Naive thymus-derived CD8-positive, alpha-beta T cell (primary cell): ENCODE data around the gene SPRR1A. TPM values are rescaled to one million over a fixed set of nuclear protein-coding genes. Genes with fewer than 3 reads are reported as not detected.

Experiments
- ATAC-seq, 2 donors: fragments of 150-1000 bp; cut with Tn5 transposase in 1 of 2; sonication (Bioruptor Pico), chemical (Tn5 transposase) in 1 of 2; 1 replicate in 1 of 2; 2 replicates in 1 of 2; pipeline ENCODE4 v1.10.0; 2021; ENCODE audit warnings: mild to moderate bottlenecking in 2 of 2, moderate library complexity in 2 of 2
- POLR2A ChIA-PET: fragments of 350-600 bp; sonication (Branson Sonifier 250); formaldehyde crosslinking; loops from one replicate; lab custom pipeline; 2021; ENCODE audit warnings: antibody characterized with exemption; lab: Charles Lee
- DNase-seq, 10 donors: peaks; one replicate each; pipeline versions ENCODE4 v3.0.0 to v3.0.0-alpha.2; 2020 to 2022
- H3K27ac Mint-ChIP-seq, 10 donors: one replicate each; pipeline ENCODE4 v1.8.0; 2020 to 2022; ENCODE audit warnings: mild to moderate bottlenecking in 10 of 10, mixed read lengths in 10 of 10, moderate library complexity in 4 of 10, inconsistent platforms in 1 of 10
- H3K27me3 Mint-ChIP-seq, 5 donors: one replicate each; pipeline ENCODE4 v1.8.0; 2021 to 2022; ENCODE audit warnings: mixed read lengths in 5 of 5
- H3K36me3 Mint-ChIP-seq, 3 donors: one replicate each; pipeline ENCODE4 v1.8.0; 2020 to 2022; ENCODE audit warnings: mixed read lengths in 3 of 3, mild to moderate bottlenecking in 2 of 3, inconsistent platforms in 1 of 3
- H3K4me1 Mint-ChIP-seq, 4 donors: one replicate each; pipeline ENCODE4 v1.8.0; 2021 to 2022; ENCODE audit warnings: mixed read lengths in 4 of 4
- H3K4me3 Mint-ChIP-seq, 10 donors: one replicate each; pipeline ENCODE4 v1.8.0; 2020 to 2022; ENCODE audit warnings: mild to moderate bottlenecking in 10 of 10, mixed read lengths in 10 of 10, moderate library complexity in 6 of 10, inconsistent platforms in 1 of 10
- H3K9me3 Mint-ChIP-seq, 9 donors: one replicate each; pipeline ENCODE4 v1.8.0; 2020 to 2022; ENCODE audit warnings: mixed read lengths in 9 of 9, mild to moderate bottlenecking in 3 of 9, inconsistent platforms in 1 of 9, moderate library complexity in 1 of 9
- polyA plus RNA-seq, 3 donors: library from polyadenylated mRNA; unstranded; fragments of 300-500 nt; fragmentation: Illumina TruSeq; gene quantifications; one replicate each; pipeline ENCODE4 v1.2.3, GENCODE V29; 2021
- total RNA-seq, 8 experiments: library from RNA in 2 of 8; stranded (reverse) in 2 of 8; gene quantifications; one replicate each; pipeline ENCODE4 v1.2.3 and lab custom pipeline; 2021 to 2026

SPRR1A gene
- total and polyA plus RNA-seq, 5 experiments from 2014 or later: not detected

GRCh38 chr1:152981146-152981871, 2.6 kb upstream of the SPRR1A start:
- Mint-ChIP-seq H3K27me3 (peaks cover 40 to 56% (median 48%) of the 10 kb centered on the region in 5 donors), H3K36me3 (peaks cover 0 to 3% (median 0%) of the 10 kb centered on the region in 3 donors), H3K4me3 (no peak overlapping the region), H3K9me3 (peaks cover 0 to 6% (median 0%) of the 10 kb centered on the region in 9 donors), H3K4me1 (no peaks in the 10 kb centered on the region), H3K27ac (no peak overlapping the region)
- POLR2A ChIA-PET: no interaction called here
- no peak for DNase-seq
- ATAC-seq: no peak

GRCh38 chr1:152982076-152982475, 1.8 kb upstream of the SPRR1A start:
- POLR2A ChIA-PET: no interaction called here
- Mint-ChIP-seq H3K9me3 (peaks cover 0 to 7% (median 0%) of the 10 kb centered on the region in 9 donors), H3K4me1 (no peaks in the 10 kb centered on the region), H3K27ac (no peak overlapping the region), H3K36me3 (peaks cover 0 to 5% (median 0%) of the 10 kb centered on the region in 3 donors), H3K27me3 (peaks cover 41 to 61% (median 51%) of the 10 kb centered on the region in 5 donors), H3K4me3 (no peak overlapping the region)
- no peak for ATAC-seq
- DNase-seq: no peak

GRCh38 chr1:152983234-152983633, 647 bp upstream of the SPRR1A start:
- peaks cover 0 to 8% (median 0%) of the 10 kb centered on the region in 9 donors for H3K9me3 Mint-ChIP-seq
- H3K4me1 Mint-ChIP-seq: no peaks in the 10 kb centered on the region
- DNase-seq (no peak), ATAC-seq (no peak)
- no peak overlapping the region for H3K27ac Mint-ChIP-seq
- POLR2A ChIA-PET: no interaction called here
- H3K27me3 Mint-ChIP-seq: peaks cover 43 to 61% (median 51%) of the 10 kb centered on the region in 5 donors
- H3K4me3 Mint-ChIP-seq: no peak overlapping the region
- H3K36me3 Mint-ChIP-seq: peaks cover 0 to 5% (median 0%) of the 10 kb centered on the region in 3 donors

- Mint-ChIP-seq H3K27me3 (peaks cover 29 to 43% (median 38%) of the 10 kb centered on the region in 5 donors), H3K4me3 (no peak overlapping the region), H3K4me1 (no peaks in the 10 kb centered on the region), H3K27ac (no peak overlapping the region), H3K36me3 (peaks cover 0 to 5% (median 0%) of the 10 kb centered on the region in 3 donors), H3K9me3 (peaks cover 0 to 8% (median 0%) of the 10 kb centered on the region in 9 donors)
- no peak for ATAC-seq
- POLR2A ChIA-PET: no interaction called here
- no peak for DNase-seq
These were observed 2.7 kb downstream of the SPRR1A start for GRCh38 chr1:152986578-152986977.

- no peak overlapping the region for H3K4me3 Mint-ChIP-seq
- POLR2A ChIA-PET: no interaction called here
- peaks cover 10 to 26% (median 18%) of the 10 kb centered on the region in 5 donors for H3K27me3 Mint-ChIP-seq
- DNase-seq (no peak), ATAC-seq (no peak)
- no peaks in the 10 kb centered on the region for H3K4me1 Mint-ChIP-seq
- H3K27ac Mint-ChIP-seq: no peak overlapping the region
- peaks cover 0 to 13% (median 7%) of the 10 kb centered on the region in 9 donors for H3K9me3 Mint-ChIP-seq
- peaks cover 0 to 6% (median 0%) of the 10 kb centered on the region in 3 donors for H3K36me3 Mint-ChIP-seq
These were observed 9.3 kb downstream of the SPRR1A start for GRCh38 chr1:152993186-152993585.

- ATAC-seq: no peak
- H3K36me3 Mint-ChIP-seq: peaks cover 0 to 6% (median 0%) of the 10 kb centered on the region in 3 donors
- peaks cover 15 to 43% (median 26%) of the 10 kb centered on the region in 5 donors for H3K27me3 Mint-ChIP-seq
- no peak overlapping the region for H3K4me3 Mint-ChIP-seq
- peaks cover 0 to 4% (median 0%) of the 10 kb centered on the region in 4 donors for H3K4me1 Mint-ChIP-seq
- peaks cover 0 to 13% (median 7%) of the 10 kb centered on the region in 9 donors for H3K9me3 Mint-ChIP-seq
- DNase-seq: no peak
- H3K27ac Mint-ChIP-seq: no peak overlapping the region
- POLR2A ChIA-PET: no interaction called here
These were observed 12.0 kb downstream of the SPRR1A start for GRCh38 chr1:152995842-152996241.

DNA sequence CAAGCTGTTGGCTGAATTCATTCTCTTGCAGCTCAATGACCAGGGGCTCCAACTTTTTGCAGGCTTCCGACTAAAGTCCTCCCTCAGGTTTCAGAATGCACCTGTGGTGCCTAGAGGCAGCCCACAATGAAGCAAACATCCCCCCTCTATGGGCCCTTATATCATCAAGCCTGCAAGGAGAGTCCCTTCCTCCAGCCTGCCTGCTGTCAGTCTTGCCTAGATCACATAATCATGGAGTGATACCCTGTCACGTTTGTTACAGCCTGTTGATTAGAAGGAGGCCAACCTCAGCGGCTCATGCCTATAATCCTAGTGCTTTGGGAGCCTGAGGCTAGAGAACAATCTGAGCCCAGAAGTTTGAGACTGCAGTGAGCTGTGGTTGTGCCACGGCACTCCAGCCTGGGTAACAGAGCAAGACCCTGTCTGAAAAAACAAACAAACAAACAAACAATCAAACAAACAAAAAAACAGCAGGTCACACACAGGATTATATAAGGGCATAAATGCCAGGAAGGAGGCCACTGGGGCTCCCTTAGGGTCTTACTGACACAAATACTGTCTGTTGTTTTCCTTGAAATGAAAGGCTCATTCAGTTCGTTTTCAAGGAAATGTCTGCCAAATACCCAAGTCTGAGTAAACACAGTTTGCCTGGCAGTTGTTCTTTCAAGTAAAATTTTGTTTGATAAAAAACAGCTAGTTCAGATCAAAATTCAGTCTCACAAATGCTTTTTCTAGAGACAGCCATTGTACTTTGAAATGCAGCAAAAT, 12.9 kb downstream of the SPRR1A start:
- peaks cover 0 to 13% (median 7%) of the 10 kb centered on the region in 9 donors for H3K9me3 Mint-ChIP-seq
- no peak overlapping the region for H3K4me3 Mint-ChIP-seq
- peaks cover 0 to 4% (median 0%) of the 10 kb centered on the region in 4 donors for H3K4me1 Mint-ChIP-seq
- no peak overlapping the region for H3K27ac Mint-ChIP-seq
- POLR2A ChIA-PET: no interaction called here
- H3K36me3 Mint-ChIP-seq: peaks cover 0 to 6% (median 0%) of the 10 kb centered on the region in 3 donors
- peaks cover 10 to 43% (median 23%) of the 10 kb centered on the region in 5 donors for H3K27me3 Mint-ChIP-seq
- ATAC-seq (no peak), DNase-seq (no peak)

DNA sequence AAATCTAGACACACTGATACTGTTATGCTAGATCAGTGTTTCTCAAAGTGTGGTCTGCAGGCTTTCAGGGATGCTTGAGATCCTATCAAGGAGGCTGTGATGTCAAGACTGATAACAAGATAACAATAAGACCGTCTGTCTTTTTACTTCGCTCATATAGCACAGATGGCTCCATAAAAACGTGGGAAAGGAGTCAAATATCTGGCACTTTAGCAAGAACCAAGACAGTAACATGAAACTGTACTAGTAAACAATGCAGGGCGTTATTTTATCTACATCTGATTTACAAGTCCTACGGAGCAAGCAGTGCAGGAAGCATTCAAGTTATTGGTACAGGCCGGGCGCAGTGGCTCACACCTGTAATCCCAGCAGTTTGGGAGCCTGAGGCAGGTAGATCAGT, 14.0 kb downstream of the SPRR1A start:
- Mint-ChIP-seq H3K36me3 (peaks cover 0 to 6% (median 0%) of the 10 kb centered on the region in 3 donors), H3K4me1 (peaks cover 0 to 4% (median 0%) of the 10 kb centered on the region in 4 donors), H3K9me3 (peaks cover 0 to 13% (median 7%) of the 10 kb centered on the region in 9 donors), H3K27ac (no peak overlapping the region), H3K4me3 (no peak overlapping the region), H3K27me3 (peaks cover 8 to 50% (median 21%) of the 10 kb centered on the region in 5 donors)
- no peak for DNase-seq
- POLR2A ChIA-PET: no interaction called here
- ATAC-seq: no peak

GRCh38 chr1:152998476-152998875, 14.6 kb downstream of the SPRR1A start:
- DNase-seq (no peak), ATAC-seq (no peak)
- Mint-ChIP-seq H3K4me1 (peaks cover 0 to 4% (median 0%) of the 10 kb centered on the region in 4 donors), H3K27me3 (peaks cover 6 to 50% (median 18%) of the 10 kb centered on the region in 5 donors), H3K9me3 (peaks cover 0 to 13% (median 7%) of the 10 kb centered on the region in 9 donors), H3K27ac (no peak overlapping the region), H3K36me3 (peaks cover 0 to 6% (median 0%) of the 10 kb centered on the region in 3 donors), H3K4me3 (no peak overlapping the region)
- POLR2A ChIA-PET: no interaction called here

GRCh38 chr1:152999818-153000217, 15.9 kb downstream of the SPRR1A start:
- Mint-ChIP-seq H3K36me3 (peaks cover 0 to 6% (median 0%) of the 10 kb centered on the region in 3 donors), H3K27ac (no peak overlapping the region), H3K9me3 (peaks cover 0 to 10% (median 7%) of the 10 kb centered on the region in 9 donors), H3K4me1 (peaks cover 0 to 4% (median 0%) of the 10 kb centered on the region in 4 donors), H3K4me3 (no peak overlapping the region), H3K27me3 (peaks cover 4 to 48% (median 18%) of the 10 kb centered on the region in 5 donors)
- POLR2A ChIA-PET: no interaction called here
- ATAC-seq (no peak), DNase-seq (no peak)

- ATAC-seq: no peak
- peaks cover 0 to 4% (median 0%) of the 10 kb centered on the region in 4 donors for H3K4me1 Mint-ChIP-seq
- no peak for DNase-seq
- H3K9me3 Mint-ChIP-seq: peaks cover 0 to 6% (median 4%) of the 10 kb centered on the region in 9 donors
- no peak overlapping the region for H3K27ac Mint-ChIP-seq
- peaks cover 4 to 43% (median 17%) of the 10 kb centered on the region in 5 donors for H3K27me3 Mint-ChIP-seq
- peaks cover 0 to 5% (median 0%) of the 10 kb centered on the region in 3 donors for H3K36me3 Mint-ChIP-seq
- POLR2A ChIA-PET: no interaction called here
- no peak overlapping the region for H3K4me3 Mint-ChIP-seq
These were observed 16.4 kb downstream of the SPRR1A start for GRCh38 chr1:153000294-153000693.

DNA sequence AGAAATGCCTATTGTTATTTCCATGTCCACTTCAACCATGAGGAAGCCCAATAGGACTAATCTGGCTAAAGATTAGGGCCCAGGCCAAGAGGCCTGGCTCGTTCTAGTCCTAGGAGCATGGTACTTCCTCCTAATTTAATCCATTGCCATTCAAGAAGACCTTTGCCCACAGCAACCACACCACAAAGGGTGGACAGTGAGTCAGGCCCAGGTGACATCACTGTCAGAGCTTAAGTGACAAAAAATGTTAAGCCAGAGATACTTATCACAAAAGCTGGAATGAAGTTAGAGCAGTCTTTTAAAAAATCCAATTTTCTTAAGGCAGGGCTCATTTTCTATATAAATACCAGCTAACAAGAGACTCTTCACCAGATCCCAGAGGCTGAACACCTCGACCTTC, 17.5 kb downstream of the SPRR1A start, which contains the start of gene SPRR3:
Gene SPRR3, plus strand, starts transcription at position 368 of the 400 bp plus-strand sequence. CDS start 1,272 bp downstream, outside the sequence.
- POLR2A ChIA-PET: no interaction called here
- H3K36me3 Mint-ChIP-seq: no peaks in the 10 kb centered on the region
- H3K4me1 Mint-ChIP-seq: peaks cover 0 to 4% (median 0%) of the 10 kb centered on the region in 4 donors
- ATAC-seq (no peak), DNase-seq (no peak)
- no peak within 1 kb of the TSS for H3K27ac Mint-ChIP-seq
- H3K9me3 Mint-ChIP-seq: peaks cover 0 to 8% (median 0%) of the 10 kb centered on the region in 9 donors
- H3K27me3 Mint-ChIP-seq: peaks cover 4 to 37% (median 13%) of the 10 kb centered on the region in 5 donors
- H3K4me3 Mint-ChIP-seq: no peak within 1 kb of the TSS
